HepG2 (cell line): ENCODE data around the gene ZNF740. TPM values are rescaled to one million over a fixed set of nuclear protein-coding genes. Genes with fewer than 3 reads are reported as not detected.
A peak's percentile ranks its signal among the peaks of the same experiment; 100 is the strongest.

Experiments used
- ATAC-seq: fragments of 200-7000 bp; cut with Tn5 transposase; 3 replicates; pipeline ENCODE4 v1.9.1; 2020; ENCODE audit warnings: mild to moderate bottlenecking, moderate library complexity
- BruUV-seq: library from RNA; stranded (reverse); fragments of 400-500 nt; replicated peaks from 2 replicates; lab custom pipeline; 2021; lab: Mats Ljungman, UMichigan
- CTCF ChIA-PET: fragments of 300-600 bp; formaldehyde crosslinking; extraction: SDS; loops from one replicate; lab custom pipeline; 2021; ENCODE audit warnings: low total read pairs, inconsistent platforms, low intra/inter-chr PET ratio; lab: Yijun Ruan, JAX
- POLR2A ChIA-PET: fragments of 350-600 bp; sonication (Branson Sonifier 250); formaldehyde crosslinking; loops from one replicate; lab custom pipeline; 2020; ENCODE audit warnings: antibody characterized with exemption, inconsistent platforms; lab: Yijun Ruan, JAX
- DNase-seq: peaks from one replicate; pipeline ENCODE4 v3.0.0-alpha.2; 2015; ENCODE audit warnings: low spot score
- FAIRE-seq: peaks from 3 replicates; lab custom pipeline; 2011; peaks lifted over from hg19 to GRCh38; lab: Jason Lieb, UNC
- H2AFZ ChIP-seq: one replicate; pipeline ENCODE4 v1.6.1; 2011; ENCODE audit warnings: low read length, inconsistent platforms
- H3K27ac ChIP-seq: fragments of 300-600 bp; 3 replicates; pipeline ENCODE4 v1.8.0; 2011; ENCODE audit warnings: mixed run types, mild to moderate bottlenecking, mixed read lengths, low read length, inconsistent platforms; ENCODE audit not compliant: insufficient read depth; ENCODE audit errors: extremely low read length
- H3K27me3 ChIP-seq, 2 experiments: fragments of 200-600 bp in 1 of 2; 2 replicates in 1 of 2; 3 replicates in 1 of 2; pipeline versions ENCODE4 v1.6.0 to v1.8.0; 2011; ENCODE audit warnings: low read length in 2 of 2, mild to moderate bottlenecking in 2 of 2, moderate library complexity in 2 of 2, inconsistent platforms in 1 of 2; ENCODE audit not compliant: insufficient read depth in 2 of 2, control insufficient read depth in 1 of 2
- H3K36me3 ChIP-seq, 2 experiments: fragments of 200-600 bp in 1 of 2; replicated peaks in 1 of 2; 2 replicates in 1 of 2; 3 replicates in 1 of 2; pipeline versions ENCODE4 v1.5.1 to v1.8.0; 2011; ENCODE audit warnings: low read length in 2 of 2, inconsistent platforms in 1 of 2; ENCODE audit not compliant: insufficient read depth in 2 of 2, control insufficient read depth in 1 of 2
- H3K4me1 ChIP-seq: 2 replicates; pipeline ENCODE4 v1.5.1; 2012; ENCODE audit warnings: low read length, inconsistent platforms; ENCODE audit not compliant: insufficient read depth
- H3K4me2 ChIP-seq: 2 replicates; pipeline ENCODE4 v1.6.0; 2011; ENCODE audit warnings: low read depth, low read length, inconsistent platforms
- H3K4me3 ChIP-seq, 3 experiments: fragments of 200-600 bp in 1 of 3; sonication (generic), shearing (Covaris generic) in 1 of 3; replicated peaks in 1 of 3; 2 replicates each; pipeline ENCODE4 v1.5.1; 2011 to 2016; ENCODE audit warnings: low read length in 3 of 3, inconsistent platforms in 2 of 3, low read depth in 2 of 3, mild to moderate bottlenecking in 2 of 3, control low read depth in 1 of 3, mixed read lengths in 1 of 3; ENCODE audit not compliant: insufficient read depth in 1 of 3
- H3K79me2 ChIP-seq: one replicate; pipeline ENCODE4 v1.6.1; 2011; ENCODE audit warnings: low read length, inconsistent platforms; ENCODE audit not compliant: insufficient read depth
- H3K9ac ChIP-seq: 2 replicates; pipeline ENCODE4 v1.6.0; 2011; ENCODE audit warnings: mild to moderate bottlenecking, low read depth, low read length, inconsistent platforms; ENCODE audit not compliant: insufficient read depth
- H3K9me3 ChIP-seq: 2 replicates; pipeline ENCODE4 v1.5.1; 2012; ENCODE audit warnings: mild to moderate bottlenecking, low read length
- H4K20me1 ChIP-seq: 2 replicates; pipeline ENCODE4 v1.6.0; 2011; ENCODE audit warnings: inconsistent platforms, mild to moderate bottlenecking, low read length, moderate library complexity; ENCODE audit not compliant: insufficient read depth
- ISX ChIP-seq: sonication (generic); formaldehyde crosslinking; conservative IDR thresholded peaks from 2 replicates; pipeline ENCODE4 v1.5.0; 2020; ENCODE audit warnings: missing genetic modification reagents
- MEIS1 ChIP-seq: sonication (generic); formaldehyde crosslinking; IDR thresholded peaks from 2 replicates; pipeline ENCODE4 v1.9.0; 2021; ENCODE audit warnings: mild to moderate bottlenecking, missing genetic modification reagents, moderate library complexity, borderline replicate concordance
- PATZ1 ChIP-seq: sonication (generic); formaldehyde crosslinking; IDR thresholded peaks from 2 replicates; pipeline ENCODE4 v1.4.0; 2020; ENCODE audit warnings: missing genetic modification reagents
- ZNF282 ChIP-seq: fragments of 450-650 bp; IDR thresholded peaks from 2 replicates; pipeline ENCODE4 v1.6.1; 2018; ENCODE audit not compliant: partially characterized antibody
- WGBS: methylation state at CpG from one replicate; pipeline ENCODE4 v1.1.6; 2017; ENCODE audit warnings: low lambda C conversion rate; 5-methylcytosine and 5-hydroxymethylcytosine counted together
- in situ Hi-C: cut with HindIII; loops from 2 replicates; pipeline ENCODE4 v1.10.0; 2017; ENCODE audit warnings: low pct_unique_long_range_greater_than_20kb; ENCODE audit not compliant: extremely low pct_ligation_motif_present
- intact Hi-C: fragments of 100-400 bp; cut with micrococcal nuclease; formaldehyde crosslinking; loops from one replicate; pipeline ENCODE4 v1.10.0; 2022; ENCODE audit not compliant: unreplicated experiment
- polyA plus RNA-seq, 8 experiments: library from polyadenylated mRNA; depleted of rRNA in 3 of 8; stranded (reverse) in 7 of 8; unstranded in 1 of 8; fragments of >200 nt; fragmentation: Illumina TruSeq in 4 of 8; extraction: Trizol in 4 of 8; gene quantifications; 2 replicates each; pipeline versions ENCODE4 v1.2.1 to v1.2.3, GENCODE V29; 2011 to 2016; ENCODE audit warnings: low read depth in 4 of 8, missing spikeins in 1 of 8, mixed read lengths in 1 of 8; ENCODE audit not compliant: insufficient read depth in 1 of 8
- total RNA-seq, 5 experiments: library from RNA; depleted of rRNA; stranded (reverse); fragments of >200 nt; fragmentation: Illumina TruSeq; extraction: Trizol; gene quantifications; 2 replicates each; pipeline ENCODE4 v1.2.3, GENCODE V29; 2016; ENCODE audit warnings: low read depth in 1 of 5
- TF ChIP-seq, protein P1 (sequence below): sonication (generic); formaldehyde crosslinking; IDR thresholded peaks from 2 replicates; pipeline ENCODE4 v1.9.0; 2021; ENCODE audit warnings: missing genetic modification reagents, borderline replicate concordance

The ZNF740 gene
- total and polyA plus RNA-seq, 2 of the 13 experiments (the other 11 are each of a cell fraction or from before 2014, with no cell fraction given), result 16.9 to 19.0 TPM

GRCh38 chr12:53222170-53222721 lies 41.7 kb downstream of the ZNF740 start:
- Histone ChIP-seq H3K79me2 (no peaks in the 10 kb centered on the region), H2AFZ (no peak overlapping the region), H3K4me2 (peak overlapping the region; percentile 100), H3K4me3 (peak overlapping the region; percentile 36 to 89 (median 89)), H3K27me3 (peaks cover 0 to 23% of the 10 kb centered on the region in 2 experiments; a peak in 4 of 5 replicates), H3K4me1 (peaks cover 58% of the 10 kb centered on the region), H3K36me3 (no peaks in the 10 kb centered on the region), H3K9me3 (no peaks in the 10 kb centered on the region), H3K9ac (no peak overlapping the region), H4K20me1 (no peaks in the 10 kb centered on the region), H3K27ac (no peak overlapping the region)
- no peak for FAIRE-seq
- TF ChIP-seq ZNF282 (no peak), PATZ1 (CRISPR knock-in tag) (0 out of 2 replicates have a peak, but pooled peaks have one; percentile 39), ISX (CRISPR knock-in tag) (no peak), MEIS1 (no peak)
- TF ChIP-seq, protein P1, sequence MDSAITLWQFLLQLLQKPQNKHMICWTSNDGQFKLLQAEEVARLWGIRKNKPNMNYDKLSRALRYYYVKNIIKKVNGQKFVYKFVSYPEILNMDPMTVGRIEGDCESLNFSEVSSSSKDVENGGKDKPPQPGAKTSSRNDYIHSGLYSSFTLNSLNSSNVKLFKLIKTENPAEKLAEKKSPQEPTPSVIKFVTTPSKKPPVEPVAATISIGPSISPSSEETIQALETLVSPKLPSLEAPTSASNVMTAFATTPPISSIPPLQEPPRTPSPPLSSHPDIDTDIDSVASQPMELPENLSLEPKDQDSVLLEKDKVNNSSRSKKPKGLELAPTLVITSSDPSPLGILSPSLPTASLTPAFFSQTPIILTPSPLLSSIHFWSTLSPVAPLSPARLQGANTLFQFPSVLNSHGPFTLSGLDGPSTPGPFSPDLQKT, result no peak
- no peak for ATAC-seq
- BruUV-seq, result no TSS peak
- CTCF ChIA-PET, result no interaction called here
- DNase-seq, result no peak
- POLR2A ChIA-PET, result no interaction called here
- WGBS, result 13% methylated on average over 5 of the region's 5 CpGs
- intact Hi-C loops, result loop anchor here (5.0 kb wide), 1 partner anchor 75 kb away; the partner anchor contains the start of genes MYG1 and PFDN5
- in situ Hi-C loops, result no loop called here
